ENCODE data around the gene CD2BP2. TPM values are rescaled to one million over a fixed set of nuclear protein-coding genes. Genes with fewer than 3 reads are reported as not detected.
A peak's percentile ranks its signal among the peaks of the same experiment; 100 is the strongest.

CD2BP2 gene
- total RNA-seq, 1 donor from 2014 or later, result 58.8 TPM

DNA sequence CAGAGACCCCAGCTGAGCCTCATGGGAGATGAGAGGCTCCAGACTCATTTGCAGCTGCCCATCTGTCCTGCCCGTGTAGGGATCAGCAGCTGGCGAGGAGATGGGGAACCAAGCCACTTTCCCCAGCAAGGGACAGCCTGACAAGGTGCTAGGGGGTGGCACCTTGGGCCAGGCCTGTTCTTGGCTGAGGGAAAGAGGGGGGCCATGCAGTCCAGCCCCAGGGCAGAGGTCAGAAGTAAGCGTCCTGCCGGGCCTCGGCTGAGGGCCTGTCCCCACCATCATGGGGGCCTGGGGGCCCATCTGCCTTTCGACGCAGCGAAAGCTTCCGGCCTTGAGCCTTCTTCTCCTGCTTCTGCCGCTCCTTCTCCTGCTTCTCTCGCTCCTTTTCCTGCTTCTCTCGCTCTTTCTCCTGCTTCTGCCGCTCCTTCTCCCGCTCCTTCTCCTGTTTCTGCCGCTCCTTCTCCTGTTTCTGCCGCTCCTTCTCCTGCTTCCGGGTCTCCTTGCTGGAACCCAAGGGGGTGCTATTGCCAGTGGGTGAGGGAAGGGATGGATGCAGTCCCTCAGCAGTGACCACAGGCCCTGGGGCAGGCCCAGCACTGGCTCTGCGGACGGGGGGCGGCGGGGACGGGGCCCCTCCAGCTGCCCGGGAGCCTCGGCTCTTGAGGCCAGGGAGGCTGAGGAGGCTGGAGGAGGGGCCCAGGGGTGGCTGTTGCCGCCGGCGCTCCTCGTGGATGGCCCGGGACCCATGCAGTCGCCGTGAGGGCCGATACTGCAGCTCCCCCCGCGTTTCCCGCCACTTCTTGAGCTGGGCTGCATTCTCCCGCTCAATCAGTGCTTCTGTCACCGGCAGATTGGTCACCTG is 2.8 kb upstream of the CD2BP2 start:
- Histone ChIP-seq H4K20me1 (ENCODE audit: insufficient read depth, low read length) (peaks cover 43% of the 10 kb centered on the region), H3K9me3 (ENCODE audit: insufficient read depth, low read depth, low read length) (no peaks in the 10 kb centered on the region), H3K4me3 (ENCODE audit: insufficient read depth, low read depth, low read length) (no peak overlapping the region), H3K36me3 (ENCODE audit: insufficient read depth, low read length) (peaks cover 13% of the 10 kb centered on the region), H3K27me3 (ENCODE audit: insufficient read depth, low read length) (no peaks in the 10 kb centered on the region), H3K79me2 (ENCODE audit: insufficient read depth, low read length) (peaks cover 77% of the 10 kb centered on the region), H3K4me2 (ENCODE audit: low read length) (no peak overlapping the region), H3K27ac (ENCODE audit: low read depth, low read length) (no peak overlapping the region), H2AFZ (ENCODE audit: low read depth, low read length) (no peak overlapping the region), H3K4me1 (ENCODE audit: insufficient read depth, low read length) (peaks cover 10% of the 10 kb centered on the region), H3K9ac (ENCODE audit: low read length) (no peak overlapping the region)
- no peak for TF ChIP-seq EZH2 (IDR thresholded peaks at IDR 0.05; ENCODE audit: insufficient read depth, low read length)
- TF ChIP-seq, protein P1, sequence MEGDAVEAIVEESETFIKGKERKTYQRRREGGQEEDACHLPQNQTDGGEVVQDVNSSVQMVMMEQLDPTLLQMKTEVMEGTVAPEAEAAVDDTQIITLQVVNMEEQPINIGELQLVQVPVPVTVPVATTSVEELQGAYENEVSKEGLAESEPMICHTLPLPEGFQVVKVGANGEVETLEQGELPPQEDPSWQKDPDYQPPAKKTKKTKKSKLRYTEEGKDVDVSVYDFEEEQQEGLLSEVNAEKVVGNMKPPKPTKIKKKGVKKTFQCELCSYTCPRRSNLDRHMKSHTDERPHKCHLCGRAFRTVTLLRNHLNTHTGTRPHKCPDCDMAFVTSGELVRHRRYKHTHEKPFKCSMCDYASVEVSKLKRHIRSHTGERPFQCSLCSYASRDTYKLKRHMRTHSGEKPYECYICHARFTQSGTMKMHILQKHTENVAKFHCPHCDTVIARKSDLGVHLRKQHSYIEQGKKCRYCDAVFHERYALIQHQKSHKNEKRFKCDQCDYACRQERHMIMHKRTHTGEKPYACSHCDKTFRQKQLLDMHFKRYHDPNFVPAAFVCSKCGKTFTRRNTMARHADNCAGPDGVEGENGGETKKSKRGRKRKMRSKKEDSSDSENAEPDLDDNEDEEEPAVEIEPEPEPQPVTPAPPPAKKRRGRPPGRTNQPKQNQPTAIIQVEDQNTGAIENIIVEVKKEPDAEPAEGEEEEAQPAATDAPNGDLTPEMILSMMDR (IDR thresholded peaks at IDR 0.05; ENCODE audit: insufficient read depth, low read depth, low read length), result no peak
- H3K27ac Mint-ChIP-seq (ENCODE audit: unreplicated experiment), result no peak overlapping the region
- peaks cover 25% of the 10 kb centered on the region for H3K36me3 Mint-ChIP-seq (ENCODE audit: low read depth, unreplicated experiment)
- peak overlapping the region; percentile 75 for H3K4me3 Mint-ChIP-seq (ENCODE audit: unreplicated experiment)
- H3K4me1 Mint-ChIP-seq (ENCODE audit: low read depth, unreplicated experiment), result peaks cover 15% of the 10 kb centered on the region
- DNase-seq (ENCODE audit: low read depth), result no peak
- no peaks in the 10 kb centered on the region for H3K27me3 Mint-ChIP-seq (ENCODE audit: low read depth, unreplicated experiment)
- no peaks in the 10 kb centered on the region for H3K9me3 Mint-ChIP-seq (ENCODE audit: unreplicated experiment)
- no peak for FAIRE-seq

DNA sequence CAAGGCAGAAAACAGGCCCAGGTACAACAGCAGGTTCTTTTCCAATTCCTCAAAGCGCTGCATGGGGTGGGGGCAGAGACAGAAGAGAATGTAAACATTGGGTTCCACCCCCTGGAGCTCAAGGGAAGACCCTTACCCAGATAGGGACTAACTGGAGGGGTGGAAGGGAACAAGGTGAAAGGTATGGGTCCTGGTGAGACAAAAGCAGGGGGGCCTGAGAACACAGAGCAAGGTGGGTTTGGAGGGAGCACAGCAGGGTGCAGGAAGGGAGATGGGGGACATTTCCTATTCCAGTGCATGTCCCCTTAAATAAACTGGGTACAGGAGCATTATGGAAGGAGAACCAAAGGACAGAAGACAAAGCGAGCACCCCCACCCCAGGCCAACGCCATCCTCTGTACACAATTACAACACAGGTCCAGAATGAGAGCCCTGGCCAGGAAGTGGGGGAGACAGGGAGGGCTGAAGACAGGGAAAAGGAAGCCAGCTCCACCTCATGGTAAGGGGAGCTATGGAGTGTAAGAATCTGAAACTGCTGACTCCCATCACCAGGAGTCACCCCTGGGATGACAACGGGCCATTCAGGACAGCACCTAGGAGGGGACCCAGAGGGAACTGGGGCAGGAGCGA is 2.1 kb upstream of the CD2BP2 start:
- Mint-ChIP-seq H3K27ac (ENCODE audit: unreplicated experiment) (peak overlapping the region; percentile 26), H3K4me1 (ENCODE audit: low read depth, unreplicated experiment) (peaks cover 15% of the 10 kb centered on the region), H3K9me3 (ENCODE audit: unreplicated experiment) (no peaks in the 10 kb centered on the region), H3K4me3 (ENCODE audit: unreplicated experiment) (peak overlapping the region; percentile 75), H3K27me3 (ENCODE audit: low read depth, unreplicated experiment) (no peaks in the 10 kb centered on the region), H3K36me3 (ENCODE audit: low read depth, unreplicated experiment) (peaks cover 22% of the 10 kb centered on the region)
- Histone ChIP-seq H3K4me2 (ENCODE audit: low read length) (no peak overlapping the region), H3K27ac (ENCODE audit: low read depth, low read length) (no peak overlapping the region), H3K9ac (ENCODE audit: low read length) (peak overlapping the region; percentile 29), H3K9me3 (ENCODE audit: insufficient read depth, low read depth, low read length) (no peaks in the 10 kb centered on the region), H3K79me2 (ENCODE audit: insufficient read depth, low read length) (peaks cover 72% of the 10 kb centered on the region), H3K36me3 (ENCODE audit: insufficient read depth, low read length) (peaks cover 13% of the 10 kb centered on the region), H4K20me1 (ENCODE audit: insufficient read depth, low read length) (peaks cover 43% of the 10 kb centered on the region), H2AFZ (ENCODE audit: low read depth, low read length) (no peak overlapping the region), H3K27me3 (ENCODE audit: insufficient read depth, low read length) (no peaks in the 10 kb centered on the region), H3K4me1 (ENCODE audit: insufficient read depth, low read length) (peaks cover 15% of the 10 kb centered on the region), H3K4me3 (ENCODE audit: insufficient read depth, low read depth, low read length) (no peak overlapping the region)
- no peak for FAIRE-seq
- TF ChIP-seq, protein P1 (IDR thresholded peaks at IDR 0.05; ENCODE audit: insufficient read depth, low read depth, low read length), result no peak
- no peak for TF ChIP-seq EZH2 (IDR thresholded peaks at IDR 0.05; ENCODE audit: insufficient read depth, low read length)
- no peak for DNase-seq (ENCODE audit: low read depth)
